ENCODE measurements around the gene RINL. TPM values are rescaled to one million over a fixed set of nuclear protein-coding genes. Genes with fewer than 3 reads are reported as not detected.

RINL gene
- total RNA-seq: 10 to 100 TPM in 3 of 4 donors, 1 to 10 TPM in 1; 5.5 to 14.0 (median 11.6) TPM

GRCh38 chr19:38877781-38878574 is at the start of gene RINL:
Gene RINL, minus strand, starts transcription at chr19:38878275. Its CDS starts 1,533 bp downstream, at chr19:38876742.
- no peak within 1 kb of the TSS for H3K4me3 ChIP-seq (ENCODE audit: low read depth, poor library complexity, severe bottlenecking)
- intact Hi-C loops (cut with DNase I; ENCODE audit: low total_unique reads): no loop called here
- DNase-seq (ENCODE audit: low spot score in 2 of 2): no peak
- 29 to 42% methylated on average over 11 of the region's 11 CpGs for WGBS, 2 donors
- TF ChIP-seq POLR2A (IDR thresholded peaks at IDR 0.05): no peak
- TF ChIP-seq CTCF (IDR thresholded peaks at IDR 0.05): no peak

GRCh38 chr19:38924388-38924787 is 46.3 kb upstream of the RINL start:
- TF ChIP-seq CTCF (IDR thresholded peaks at IDR 0.05) (no peak), POLR2A (IDR thresholded peaks at IDR 0.05) (no peak)
- no peak for DNase-seq (ENCODE audit: low spot score in 2 of 2)
- WGBS, 2 donors: 96 to 97% methylated on average over 7 of the region's 7 CpGs
- intact Hi-C loops (cut with DNase I; ENCODE audit: low total_unique reads): loop anchor here (10.0 kb wide), 1 partner anchor 200 kb away; no protein-coding TSS in a partner anchor
- H3K4me3 ChIP-seq (ENCODE audit: low read depth, poor library complexity, severe bottlenecking): no peak overlapping the region

GRCh38 chr19:38922482-38922881 is 44.4 kb upstream of the RINL start:
- TF ChIP-seq POLR2A (IDR thresholded peaks at IDR 0.05) (no peak), CTCF (IDR thresholded peaks at IDR 0.05) (no peak)
- intact Hi-C loops (cut with DNase I; ENCODE audit: low total_unique reads): loop anchor here (10.0 kb wide), 1 partner anchor 198 kb away; no protein-coding TSS in a partner anchor
- no peak overlapping the region for H3K4me3 ChIP-seq (ENCODE audit: low read depth, poor library complexity, severe bottlenecking)
- DNase-seq (ENCODE audit: low spot score in 2 of 2): no peak
- WGBS, 2 donors: 93% methylated on average over 5 of the region's 5 CpGs

GRCh38 chr19:38921420-38922274 is 43.6 kb upstream of the RINL start:
- H3K4me3 ChIP-seq (ENCODE audit: low read depth, poor library complexity, severe bottlenecking): no peak overlapping the region
- no peak for DNase-seq (ENCODE audit: low spot score in 2 of 2)
- intact Hi-C loops (cut with DNase I; ENCODE audit: low total_unique reads): loop anchor here (10.0 kb wide), 1 partner anchor 197 kb away; no protein-coding TSS in a partner anchor
- WGBS, 2 donors: 76 to 83% methylated on average over 9 to 18 of the region's 20 CpGs
- TF ChIP-seq CTCF (IDR thresholded peaks at IDR 0.05) (no peak), POLR2A (IDR thresholded peaks at IDR 0.05) (no peak)

- no peak for DNase-seq (ENCODE audit: low spot score in 2 of 2)
- 68 to 71% methylated on average over 11 to 14 of the region's 14 CpGs for WGBS, 2 donors
- intact Hi-C loops (cut with DNase I; ENCODE audit: low total_unique reads): loop anchor here (10.0 kb wide), 1 partner anchor 196 kb away; no protein-coding TSS in a partner anchor
- peak in 1 of 3 donors; percentile 17 for TF ChIP-seq CTCF (IDR thresholded peaks at IDR 0.05)
- no peak for TF ChIP-seq POLR2A (IDR thresholded peaks at IDR 0.05)
- H3K4me3 ChIP-seq (ENCODE audit: low read depth, poor library complexity, severe bottlenecking): no peak overlapping the region
These were observed 42.7 kb upstream of the RINL start for GRCh38 chr19:38920602-38921419.

Data from lower leg skin (tissue), 4 donors.